Activated CD4-positive, alpha-beta T cell treated with anti-CD3 and anti-CD28 coated beads, Interleukin-2, amount 50 U/mL, for 1 hour (primary cell): Measurements from ENCODE around the gene NPIPB6.
A peak's percentile ranks its signal among the peaks of the same experiment; 100 is the strongest.

Experiments used
- DNase-seq: peaks from one replicate; pipeline ENCODE4 v3.0.0-alpha.2; 2020

Gene NPIPB6

DNA sequence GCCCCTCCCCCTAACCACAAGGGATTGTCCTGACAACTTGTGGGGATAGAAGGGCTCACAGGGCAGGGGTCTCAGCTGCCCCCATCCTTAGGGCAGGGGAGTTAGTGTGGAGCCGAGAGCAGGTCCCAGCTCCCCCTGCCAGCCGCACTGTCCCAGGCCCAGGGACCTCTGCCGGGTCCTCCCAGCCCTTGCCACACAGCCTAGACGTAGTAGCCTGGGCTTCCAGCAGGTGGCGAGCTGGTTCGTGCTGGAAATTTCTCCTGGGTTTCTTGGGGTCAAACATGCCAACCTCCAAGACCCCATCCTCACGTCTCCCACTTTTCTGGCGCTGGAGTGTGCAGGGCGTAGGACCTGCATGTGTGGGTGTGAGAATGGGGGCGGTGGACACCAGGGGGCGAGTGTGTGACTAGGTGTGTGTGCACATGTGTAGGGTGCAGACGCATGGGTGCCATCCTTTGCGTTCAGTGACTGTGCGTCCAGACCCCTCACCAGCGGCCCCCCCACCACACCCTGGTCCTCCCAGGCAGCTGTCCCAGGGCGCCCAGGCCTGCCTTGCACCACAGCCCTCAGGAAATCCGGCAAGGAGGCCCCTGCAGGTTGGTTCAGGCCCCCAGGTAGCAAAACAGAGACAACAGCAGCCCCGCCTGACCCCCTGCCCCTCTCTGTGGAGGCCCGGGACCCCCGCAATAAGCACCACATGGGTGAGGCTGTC is 41.5 kb downstream of the NPIPB6 start:
- peak; percentile 36 for DNase-seq

- no peak for DNase-seq
These were observed 42.6 kb downstream of the NPIPB6 start for GRCh38 chr16:28320741-28321140.

DNA sequence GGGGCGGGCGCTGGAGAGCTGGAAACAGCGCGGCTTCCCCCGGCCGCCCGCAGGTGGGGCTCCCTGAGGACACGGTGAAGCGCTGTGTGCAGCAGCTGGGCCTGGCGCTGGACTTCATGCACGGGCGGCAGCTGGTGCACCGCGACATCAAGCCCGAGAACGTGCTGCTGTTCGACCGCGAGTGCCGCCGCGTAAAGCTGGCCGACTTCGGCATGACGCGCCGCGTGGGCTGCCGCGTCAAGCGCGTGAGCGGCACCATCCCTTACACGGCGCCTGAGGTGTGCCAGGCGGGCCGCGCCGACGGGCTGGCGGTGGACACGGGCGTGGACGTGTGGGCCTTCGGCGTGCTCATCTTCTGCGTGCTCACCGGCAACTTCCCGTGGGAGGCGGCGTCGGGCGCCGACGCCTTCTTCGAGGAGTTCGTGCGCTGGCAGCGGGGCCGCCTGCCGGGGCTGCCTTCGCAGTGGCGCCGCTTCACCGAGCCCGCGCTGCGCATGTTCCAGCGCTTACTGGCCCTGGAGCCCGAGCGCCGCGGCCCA is 43.2 kb downstream of the NPIPB6 start:
- DNase-seq: no peak

GRCh38 chr16:28319476-28320022 is 43.8 kb downstream of the NPIPB6 start:
- no peak for DNase-seq

GRCh38 chr16:28318042-28318744 is 45.1 kb downstream of the NPIPB6 start:
- no peak for DNase-seq

DNA sequence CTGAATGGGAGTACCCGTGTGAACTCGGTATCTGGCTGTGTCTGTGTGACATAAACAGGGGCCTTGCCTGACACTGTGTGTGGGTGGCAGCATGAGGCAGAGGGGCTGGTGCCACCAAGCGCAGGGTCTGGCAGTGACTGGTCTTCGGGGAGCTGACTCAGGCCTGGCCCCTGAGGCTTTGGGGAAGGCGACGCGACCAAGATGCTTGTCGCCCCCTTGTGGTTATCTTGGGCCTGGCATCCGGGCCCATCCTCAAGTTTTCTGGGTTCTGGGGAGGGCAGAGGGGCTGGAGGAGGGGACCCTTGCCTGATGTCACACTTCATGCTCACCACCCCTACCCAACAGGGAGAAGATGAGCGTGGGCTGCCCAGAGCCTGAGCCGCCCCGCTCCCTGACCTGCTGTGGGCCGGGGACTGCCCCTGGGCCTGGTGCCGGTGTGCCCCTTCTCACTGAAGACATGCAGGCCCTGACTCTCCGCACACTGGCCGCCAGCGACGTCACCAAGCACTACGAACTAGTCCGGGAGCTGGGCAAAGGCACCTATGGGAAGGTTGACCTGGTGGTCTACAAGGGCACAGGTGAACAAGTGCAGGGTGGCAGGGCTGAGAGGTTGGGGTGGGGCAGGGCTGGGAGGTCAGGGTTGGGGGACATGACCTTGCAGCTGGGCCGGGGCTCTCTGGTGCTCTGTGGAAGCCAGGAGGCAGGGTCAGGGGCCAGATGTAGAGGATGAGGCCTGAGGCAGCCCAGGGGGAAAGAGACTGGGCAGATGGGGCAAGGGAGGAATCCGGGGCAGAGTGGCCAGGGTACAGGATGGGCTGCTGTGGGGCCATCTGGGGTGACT is 46.0 kb downstream of the NPIPB6 start:
- peak; percentile 74 for DNase-seq

- no peak for DNase-seq
These were observed 47.3 kb downstream of the NPIPB6 start for GRCh38 chr16:28316054-28316453.

- DNase-seq: no peak
These were observed 49.7 kb downstream of the NPIPB6 start for GRCh38 chr16:28313587-28313986.

- no peak for DNase-seq
These were observed 51.0 kb downstream of the NPIPB6 start for GRCh38 chr16:28312327-28312726.

GRCh38 chr16:28311913-28312312 is 51.4 kb downstream of the NPIPB6 start:
- DNase-seq: no peak

DNA sequence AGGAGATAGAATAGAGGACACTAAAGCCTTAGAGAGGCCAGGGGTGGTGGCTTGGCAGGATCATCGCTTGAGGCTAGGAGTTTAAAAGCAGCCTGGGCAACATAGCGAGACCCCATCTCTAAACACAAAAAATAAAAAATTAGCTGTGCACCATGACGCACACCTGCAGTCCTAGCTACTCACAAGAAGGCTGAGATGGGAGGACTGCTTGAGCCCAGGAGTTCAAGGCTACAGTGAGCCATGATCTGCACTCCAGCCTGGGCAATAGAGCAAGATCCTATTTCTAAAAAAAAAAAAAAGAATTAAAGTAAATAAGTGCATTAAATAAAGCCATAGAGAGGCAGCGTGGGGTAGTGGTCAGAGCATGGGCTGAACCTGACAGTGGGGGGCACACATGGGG is 51.9 kb downstream of the NPIPB6 start:
- no peak for DNase-seq

- DNase-seq: no peak
These were observed 52.5 kb downstream of the NPIPB6 start for GRCh38 chr16:28310796-28311195.

GRCh38 chr16:28309811-28310311 is 53.4 kb downstream of the NPIPB6 start:
- DNase-seq: peak; percentile 79

DNA sequence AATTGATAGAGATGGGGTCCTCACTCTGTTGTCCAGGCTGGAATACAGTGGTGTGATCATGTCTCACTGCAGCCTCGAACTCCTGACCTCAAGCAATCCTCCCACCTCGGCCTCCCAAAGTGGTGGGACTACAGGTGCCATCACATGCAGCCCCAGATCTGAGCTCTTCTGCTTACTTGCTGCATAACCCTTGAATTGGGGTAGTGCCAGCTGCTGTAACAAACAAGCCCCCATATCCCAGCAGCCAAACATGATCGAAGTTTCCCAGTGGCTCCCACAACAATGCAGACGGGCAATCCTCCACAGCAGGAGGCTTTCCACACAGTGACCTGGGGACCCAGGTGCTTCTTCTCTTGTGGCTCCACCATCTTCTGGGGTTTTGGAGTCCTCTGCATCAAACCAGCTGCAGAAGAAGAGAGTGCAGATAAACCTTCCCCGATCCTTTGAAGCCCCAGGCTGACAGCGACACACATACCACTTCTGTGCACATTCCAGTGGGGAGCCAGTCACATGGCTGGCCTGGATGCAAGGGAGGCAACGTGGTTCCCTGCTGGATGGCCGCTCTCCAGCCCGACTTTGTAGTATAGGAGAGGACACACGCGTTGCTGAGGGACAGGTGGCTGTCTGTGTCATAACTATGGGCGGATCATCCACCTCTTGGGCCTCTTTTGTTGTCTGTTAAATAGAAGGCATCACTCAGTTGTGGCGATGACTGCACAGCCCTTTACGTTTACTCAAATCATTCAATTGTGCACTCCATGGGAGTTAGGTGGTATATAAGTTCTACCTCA is 54.3 kb downstream of the NPIPB6 start:
- DNase-seq: no peak

GRCh38 chr16:28307936-28308335 is 55.4 kb downstream of the NPIPB6 start:
- no peak for DNase-seq

DNA sequence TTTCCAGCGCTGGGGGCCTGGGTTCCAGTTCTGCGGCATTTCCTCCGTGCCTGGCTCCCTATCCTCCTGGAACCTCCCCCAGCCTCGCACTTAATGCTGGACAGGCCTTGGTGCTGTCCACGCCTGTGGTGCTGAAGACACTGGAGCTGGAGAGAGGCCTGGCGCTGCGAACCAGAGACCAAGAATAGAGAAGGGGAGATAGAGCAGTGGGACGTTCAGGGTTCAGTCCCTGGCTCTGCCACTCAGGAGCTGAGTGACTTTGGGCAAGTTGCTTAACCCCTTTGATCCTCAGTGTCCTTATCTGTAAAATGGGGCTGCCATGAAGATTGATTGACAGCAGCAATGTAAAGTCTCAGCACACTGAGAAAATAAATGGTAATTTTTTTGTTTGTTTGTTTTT is 59.1 kb downstream of the NPIPB6 start:
- no peak for DNase-seq

GRCh38 chr16:28303132-28303531 is 60.2 kb downstream of the NPIPB6 start:
- no peak for DNase-seq

GRCh38 chr16:28301620-28302019 is 61.7 kb downstream of the NPIPB6 start:
- DNase-seq: no peak

- no peak for DNase-seq
These were observed 62.2 kb downstream of the NPIPB6 start for GRCh38 chr16:28301154-28301553.

DNA sequence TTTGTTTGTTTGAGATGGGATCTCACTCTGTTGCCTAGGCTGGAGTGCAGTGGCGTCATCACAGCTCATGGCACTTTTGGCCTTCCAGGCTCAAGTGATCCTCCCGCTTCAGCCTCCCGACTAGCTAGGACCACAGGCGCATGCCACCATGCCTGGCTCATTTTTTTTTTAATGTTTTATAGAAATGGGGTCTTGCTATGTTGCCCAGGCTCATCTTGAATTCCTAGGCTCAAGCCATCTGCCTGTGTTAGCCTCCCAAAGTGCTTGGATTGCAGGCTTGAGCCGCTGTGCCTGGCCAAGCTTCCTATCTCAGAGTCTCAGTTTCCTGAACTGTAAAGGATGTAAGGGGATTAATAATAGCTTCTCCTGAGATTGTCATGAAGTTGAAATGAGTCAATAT is 63.0 kb downstream of the NPIPB6 start:
- DNase-seq: no peak

- no peak for DNase-seq
These were observed 64.8 kb downstream of the NPIPB6 start for GRCh38 chr16:28298511-28298878.
